Suprapubic skin (tissue), 4 donors: ENCODE measurements around the gene NLE1. TPM values are rescaled to one million over a fixed set of nuclear protein-coding genes. Genes with fewer than 3 reads are reported as not detected.
"Not testable (repeated sequence)": the region's sequence is repeated elsewhere in the genome, so short reads cannot be mapped to it uniquely, and the experiment has no call there.

Source experiments
- DNase-seq, 2 donors: peaks; one replicate each; pipeline ENCODE4 v3.0.0-alpha.2; 2019; ENCODE audit warnings: low spot score in 2 of 2
- H3K27ac ChIP-seq: fragments of 200-600 bp; sonication (generic); one replicate; pipeline ENCODE4 v1.5.1; 2019
- H3K27me3 ChIP-seq: fragments of 200-600 bp; sonication (generic); one replicate; pipeline ENCODE4 v1.5.1; 2019
- H3K36me3 ChIP-seq: fragments of 200-600 bp; sonication (generic); one replicate; pipeline ENCODE4 v1.5.1; 2019
- H3K4me1 ChIP-seq: fragments of 200-600 bp; sonication (generic); one replicate; pipeline ENCODE4 v1.5.1; 2019
- H3K4me3 ChIP-seq: fragments of 200-600 bp; sonication (generic); one replicate; pipeline ENCODE4 v1.5.1; 2019; ENCODE audit warnings: mild to moderate bottlenecking
- H3K9me3 ChIP-seq: fragments of 200-600 bp; sonication (generic); one replicate; pipeline ENCODE4 v1.5.1; 2019
- EP300 ChIP-seq: sonication (generic); formaldehyde crosslinking; IDR thresholded peaks from one replicate; pipeline ENCODE4 v1.6.1; 2017; ENCODE audit warnings: antibody characterized with exemption
- POLR2A ChIP-seq, 2 donors: fragments of 450-650 bp; IDR thresholded peaks; one replicate each; pipeline ENCODE4 v1.6.1; 2017; ENCODE audit warnings: antibody characterized with exemption in 2 of 2, mild to moderate bottlenecking in 2 of 2, moderate library complexity in 2 of 2
- POLR2AphosphoS5 ChIP-seq, 3 donors: sonication (generic); formaldehyde crosslinking; IDR thresholded peaks; one replicate each; pipeline ENCODE4 v1.6.1; 2017; ENCODE audit warnings: antibody characterized with exemption in 3 of 3
- WGBS: methylation state at CpG from one replicate; pipeline ENCODE4 v1.1.5; 2018; 5-methylcytosine and 5-hydroxymethylcytosine counted together
- total RNA-seq, 4 donors: library from RNA; depleted of rRNA; stranded (reverse); fragments of >200 nt; gene quantifications; one replicate each; pipeline ENCODE4 v1.1.0, GENCODE V29; 2016
- TF ChIP-seq, protein P1 (sequence below), 2 donors: fragments of 200-600 bp in 1 of 2; fragments of 450-650 bp in 1 of 2; sonication (generic) in 1 of 2; IDR thresholded peaks; one replicate each; pipeline ENCODE4 v1.5.1; 2016 to 2019; ENCODE audit warnings: antibody characterized with exemption in 2 of 2, mild to moderate bottlenecking in 1 of 2, moderate library complexity in 1 of 2

The NLE1 gene
- total RNA-seq, 4 donors from 2014 or later = 16.1 to 24.7 (median 20.1) TPM

DNA sequence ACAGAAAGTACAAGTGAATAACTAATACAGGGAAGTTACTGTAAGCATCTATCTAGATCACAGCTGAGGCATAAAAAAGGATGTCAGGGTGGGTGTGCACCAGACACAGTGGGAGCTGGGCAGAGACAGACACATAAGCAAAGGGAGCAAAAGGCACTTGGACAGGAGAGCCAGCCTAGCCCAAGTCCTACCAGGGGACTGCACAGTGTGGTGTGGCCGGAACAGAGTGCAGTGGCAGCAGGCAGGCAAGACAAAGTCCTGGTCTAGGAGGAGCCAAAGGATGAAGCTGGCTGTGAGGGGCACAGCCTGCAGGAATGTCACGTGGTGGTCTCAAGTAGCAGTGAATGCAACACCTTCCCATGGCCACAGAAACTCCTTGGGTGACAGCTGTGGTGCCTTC is 44.3 kb downstream of the NLE1 start:
- peaks cover 39% of the 10 kb centered on the region for H3K36me3 ChIP-seq

GRCh38 chr17:35095741-35096140 is 46.4 kb downstream of the NLE1 start:
- TF ChIP-seq POLR2A (IDR thresholded peaks at IDR 0.05) = no peak
- no peak for TF ChIP-seq POLR2AphosphoS5 (IDR thresholded peaks at IDR 0.05)
- TF ChIP-seq, protein P1, sequence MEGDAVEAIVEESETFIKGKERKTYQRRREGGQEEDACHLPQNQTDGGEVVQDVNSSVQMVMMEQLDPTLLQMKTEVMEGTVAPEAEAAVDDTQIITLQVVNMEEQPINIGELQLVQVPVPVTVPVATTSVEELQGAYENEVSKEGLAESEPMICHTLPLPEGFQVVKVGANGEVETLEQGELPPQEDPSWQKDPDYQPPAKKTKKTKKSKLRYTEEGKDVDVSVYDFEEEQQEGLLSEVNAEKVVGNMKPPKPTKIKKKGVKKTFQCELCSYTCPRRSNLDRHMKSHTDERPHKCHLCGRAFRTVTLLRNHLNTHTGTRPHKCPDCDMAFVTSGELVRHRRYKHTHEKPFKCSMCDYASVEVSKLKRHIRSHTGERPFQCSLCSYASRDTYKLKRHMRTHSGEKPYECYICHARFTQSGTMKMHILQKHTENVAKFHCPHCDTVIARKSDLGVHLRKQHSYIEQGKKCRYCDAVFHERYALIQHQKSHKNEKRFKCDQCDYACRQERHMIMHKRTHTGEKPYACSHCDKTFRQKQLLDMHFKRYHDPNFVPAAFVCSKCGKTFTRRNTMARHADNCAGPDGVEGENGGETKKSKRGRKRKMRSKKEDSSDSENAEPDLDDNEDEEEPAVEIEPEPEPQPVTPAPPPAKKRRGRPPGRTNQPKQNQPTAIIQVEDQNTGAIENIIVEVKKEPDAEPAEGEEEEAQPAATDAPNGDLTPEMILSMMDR (IDR thresholded peaks at IDR 0.05) = no peak
- TF ChIP-seq EP300 = no peak
- WGBS = 93% methylated on average over 1 of the region's 1 CpG
- Histone ChIP-seq H3K36me3 (peaks cover 22% of the 10 kb centered on the region), H3K27me3 (no peaks in the 10 kb centered on the region), H3K27ac (no peak overlapping the region), H3K4me1 (no peaks in the 10 kb centered on the region), H3K4me3 (no peak overlapping the region), H3K9me3 (no peaks in the 10 kb centered on the region)
- DNase-seq = no peak

More for the DNA sequence above, 44.3 kb downstream of the NLE1 start:
- DNase-seq = no peak
- no peak overlapping the region for H3K27ac ChIP-seq
- no peaks in the 10 kb centered on the region for H3K9me3 ChIP-seq
- H3K4me3 ChIP-seq = no peak overlapping the region
- no peaks in the 10 kb centered on the region for H3K4me1 ChIP-seq
- TF ChIP-seq EP300 = no peak
- TF ChIP-seq, protein P1 (IDR thresholded peaks at IDR 0.05) = no peak
- TF ChIP-seq POLR2A (IDR thresholded peaks at IDR 0.05) = no peak
- no peak for TF ChIP-seq POLR2AphosphoS5 (IDR thresholded peaks at IDR 0.05)
- H3K27me3 ChIP-seq = no peaks in the 10 kb centered on the region
- WGBS = 92% methylated on average over 2 of the region's 2 CpGs

DNA sequence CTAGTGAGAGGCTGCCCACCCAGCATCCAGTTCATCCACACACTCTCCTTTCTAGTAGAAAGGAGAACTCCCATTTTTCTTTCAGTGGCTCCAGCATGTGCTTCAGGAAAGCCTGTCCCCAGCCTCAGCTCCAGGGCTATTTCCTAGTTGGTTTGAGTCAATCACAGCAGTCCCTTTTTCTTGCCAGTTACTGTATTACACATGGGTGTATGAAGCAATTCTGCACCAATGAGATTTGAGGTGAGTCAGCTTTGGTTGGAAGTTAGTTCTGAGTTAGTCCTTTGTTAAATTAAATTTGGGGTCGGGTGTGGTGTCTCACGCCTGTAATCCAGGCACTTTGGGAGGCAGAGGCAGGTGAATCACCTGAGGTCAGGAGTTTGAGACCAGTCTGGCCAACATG is 47.2 kb downstream of the NLE1 start:
- Histone ChIP-seq H3K36me3 (peaks cover 13% of the 10 kb centered on the region), H3K27me3 (no peaks in the 10 kb centered on the region), H3K27ac (no peak overlapping the region), H3K4me1 (peaks cover 4% of the 10 kb centered on the region), H3K4me3 (no peak overlapping the region), H3K9me3 (no peaks in the 10 kb centered on the region)
- TF ChIP-seq EP300 = no peak
- TF ChIP-seq, protein P1 (IDR thresholded peaks at IDR 0.05) = no peak
- TF ChIP-seq POLR2A (IDR thresholded peaks at IDR 0.05) = no peak
- TF ChIP-seq POLR2AphosphoS5 (IDR thresholded peaks at IDR 0.05) = no peak
- WGBS = 31% methylated on average over 2 of the region's 2 CpGs
- DNase-seq = no peak

- 90% methylated on average over 11 of the region's 11 CpGs for whole genome bisulfite sequencing
- H3K27me3 ChIP-seq, H3K27ac ChIP-seq, H3K4me3 ChIP-seq, DNase-seq, H3K36me3 ChIP-seq, H3K9me3 ChIP-seq: not testable (repeated sequence)
- peaks cover 32% of the 10 kb centered on the region for H3K4me1 ChIP-seq
Observed at GRCh38 chr17:35090707-35091106, 51.4 kb downstream of the NLE1 start.

- no peak for DNase-seq
- peaks cover 32% of the 10 kb centered on the region for H3K4me1 ChIP-seq
- H3K36me3 ChIP-seq = no peaks in the 10 kb centered on the region
- WGBS = 43% methylated on average over 21 of the region's 22 CpGs
- no peaks in the 10 kb centered on the region for H3K9me3 ChIP-seq
- H3K4me3 ChIP-seq = peak overlapping the region; percentile 98
- peak overlapping the region; percentile 89 for H3K27ac ChIP-seq
- peak in 1 of 3 donors; percentile 10 for TF ChIP-seq POLR2AphosphoS5 (IDR thresholded peaks at IDR 0.05)
- no peak for TF ChIP-seq POLR2A (IDR thresholded peaks at IDR 0.05)
- TF ChIP-seq EP300 = no peak
- no peaks in the 10 kb centered on the region for H3K27me3 ChIP-seq
Observed at GRCh38 chr17:35089586-35090296, 52.4 kb downstream of the NLE1 start.

GRCh38 chr17:35088881-35089585 is 53.1 kb downstream of the NLE1 start:
- peak overlapping the region; percentile 98 for H3K4me3 ChIP-seq
- H3K4me1 ChIP-seq = peaks cover 32% of the 10 kb centered on the region
- no peaks in the 10 kb centered on the region for H3K9me3 ChIP-seq
- TF ChIP-seq EP300 (no peak), POLR2A (IDR thresholded peaks at IDR 0.05) (peak in 1 of 2 donors; percentile 53)
- TF ChIP-seq, protein P1 (IDR thresholded peaks at IDR 0.05) = peak; percentile 82 to 94
- H3K27ac ChIP-seq = peak overlapping the region; percentile 89
- no peaks in the 10 kb centered on the region for H3K36me3 ChIP-seq
- 0% methylated on average over 1 of the region's 80 CpGs for WGBS
- H3K27me3 ChIP-seq = no peaks in the 10 kb centered on the region
- peak; percentile 86 to 89 for DNase-seq
